Natural killer cell (primary cell): Measurements from ENCODE around the gene PCCA. TPM values are rescaled to one million over a fixed set of nuclear protein-coding genes. Genes with fewer than 3 reads are reported as not detected.

ENCODE experiments used
- ATAC-seq, 3 donors: fragments of 150-1000 bp in 2 of 3; fragments of 200-7000 bp in 1 of 3; cut with Tn5 transposase; 1 replicate in 1 of 3; 2 replicates in 2 of 3; pipeline ENCODE4 v1.10.0; 2021; ENCODE audit warnings: mild to moderate bottlenecking in 2 of 3, moderate library complexity in 2 of 3
- DNase-seq, 2 donors: peaks; one replicate each; pipeline versions ENCODE4 v3.0.0 to v3.0.0-alpha.2; 2013 to 2021; ENCODE audit warnings: mixed read lengths in 1 of 2
- H3K27ac ChIP-seq: one replicate; pipeline ENCODE4 v1.5.1; 2013; ENCODE audit warnings: mild to moderate bottlenecking, low read length
- H3K27me3 ChIP-seq: one replicate; pipeline ENCODE4 v1.6.1; 2013; ENCODE audit warnings: low read length; ENCODE audit not compliant: control insufficient read depth, insufficient read depth
- H3K36me3 ChIP-seq: one replicate; pipeline ENCODE4 v1.6.1; 2013; ENCODE audit warnings: low read length; ENCODE audit not compliant: control insufficient read depth, insufficient read depth
- H3K4me1 ChIP-seq: one replicate; pipeline ENCODE4 v1.6.1; 2013; ENCODE audit warnings: low read length; ENCODE audit not compliant: control insufficient read depth, insufficient read depth
- H3K4me3 ChIP-seq: one replicate; pipeline ENCODE4 v1.5.1; 2013; ENCODE audit warnings: low read length
- H3K9me3 ChIP-seq: one replicate; pipeline ENCODE4 v1.6.1; 2013; ENCODE audit warnings: low read length; ENCODE audit not compliant: control insufficient read depth, insufficient read depth
- H3K27ac Mint-ChIP-seq, 2 donors: one replicate each; pipeline ENCODE4 v1.8.0; 2022; ENCODE audit warnings: mild to moderate bottlenecking in 2 of 2, mixed read lengths in 2 of 2, moderate library complexity in 1 of 2
- H3K27me3 Mint-ChIP-seq, 2 donors: one replicate each; pipeline ENCODE4 v1.8.0; 2022; ENCODE audit warnings: low read depth in 2 of 2, mixed read lengths in 2 of 2
- H3K36me3 Mint-ChIP-seq: one replicate; pipeline ENCODE4 v1.8.0; 2022; ENCODE audit warnings: mixed read lengths
- H3K4me1 Mint-ChIP-seq, 2 donors: one replicate each; pipeline ENCODE4 v1.8.0; 2022; ENCODE audit warnings: mixed read lengths in 2 of 2
- H3K4me3 Mint-ChIP-seq: one replicate; pipeline ENCODE4 v1.8.0; 2022; ENCODE audit warnings: mild to moderate bottlenecking, moderate library complexity, mixed read lengths
- H3K9me3 Mint-ChIP-seq, 2 donors: one replicate each; pipeline ENCODE4 v1.8.0; 2022; ENCODE audit warnings: mixed read lengths in 2 of 2
- CTCF ChIP-seq: fragments of 200-600 bp; IDR thresholded peaks from one replicate; pipeline ENCODE4 v1.8.0; 2022; ENCODE audit warnings: antibody characterized with exemption
- WGBS: methylation state at CpG from one replicate; pipeline ENCODE4 v1.1.7; 2013; ENCODE audit warnings: missing lambda C conversion rate; ENCODE audit not compliant: insufficient coverage; 5-methylcytosine and 5-hydroxymethylcytosine counted together
- intact Hi-C: fragments of 100-400 bp; cut with micrococcal nuclease; formaldehyde crosslinking; loops from one replicate; pipeline ENCODE4 v1.14.2; 2022
- total RNA-seq, 4 donors: library from RNA; stranded (reverse); fragments of 120-200 nt in 1 of 4; gene quantifications; one replicate each; pipeline versions ENCODE4 v1.2.3 to v1.2.4, GENCODE V29; 2013 to 2022

The PCCA gene
- total RNA-seq, 3 donors from 2014 or later (not counting 1 experiment from before 2014, with no cell fraction given) = 25.5 to 28.5 (median 28.2) TPM

- no peak for ATAC-seq
- Histone ChIP-seq H3K36me3 (peaks cover 3% of the 10 kb centered on the region), H3K9me3 (no peaks in the 10 kb centered on the region), H3K4me1 (no peaks in the 10 kb centered on the region), H3K27ac (no peak overlapping the region), H3K4me3 (no peak overlapping the region), H3K27me3 (no peaks in the 10 kb centered on the region)
- 89% methylated on average over 10 of the region's 10 CpGs for WGBS
- no peaks in the 10 kb centered on the region for H3K9me3 Mint-ChIP-seq
- intact Hi-C loops = no loop called here
- no peak overlapping the region for H3K4me3 Mint-ChIP-seq
- no peaks in the 10 kb centered on the region for H3K27me3 Mint-ChIP-seq
- no peak overlapping the region for H3K27ac Mint-ChIP-seq
- peaks cover 36 to 37% of the 10 kb centered on the region in 2 donors for H3K4me1 Mint-ChIP-seq
- no peaks in the 10 kb centered on the region for H3K36me3 Mint-ChIP-seq
- no peak for TF ChIP-seq CTCF
- no peak for DNase-seq
Observed at GRCh38 chr13:100100115-100100879, 11.4 kb downstream of the PCCA start.

- no peak overlapping the region for H3K27ac Mint-ChIP-seq
Observed at GRCh38 chr13:100102042-100102441, 13.1 kb downstream of the PCCA start.

GRCh38 chr13:100106005-100106404, 17.1 kb downstream of the PCCA start:
- DNase-seq = no peak
- no peaks in the 10 kb centered on the region for H3K36me3 Mint-ChIP-seq
- intact Hi-C loops = no loop called here
- H3K4me3 Mint-ChIP-seq = no peak overlapping the region
- H3K27ac Mint-ChIP-seq = no peak overlapping the region
- WGBS = 100% methylated on average over 2 of the region's 2 CpGs
- H3K27me3 Mint-ChIP-seq = no peaks in the 10 kb centered on the region
- H3K4me1 Mint-ChIP-seq = peaks cover 15 to 24% of the 10 kb centered on the region in 2 donors
- TF ChIP-seq CTCF = no peak
- H3K9me3 Mint-ChIP-seq = no peaks in the 10 kb centered on the region
- peaks cover 3% of the 10 kb centered on the region for H3K36me3 ChIP-seq
- no peaks in the 10 kb centered on the region for H3K27me3 ChIP-seq
- H3K4me1 ChIP-seq = no peaks in the 10 kb centered on the region
- ATAC-seq = no peak
- H3K27ac ChIP-seq = no peak overlapping the region
- H3K4me3 ChIP-seq = no peak overlapping the region
- no peaks in the 10 kb centered on the region for H3K9me3 ChIP-seq

More at GRCh38 chr13:100102042-100102441, 13.1 kb downstream of the PCCA start:
- DNase-seq (no peak), ATAC-seq (no peak)
- Mint-ChIP-seq H3K4me1 (peaks cover 18 to 21% of the 10 kb centered on the region in 2 donors), H3K4me3 (no peak overlapping the region), H3K36me3 (no peaks in the 10 kb centered on the region), H3K9me3 (no peaks in the 10 kb centered on the region), H3K27me3 (no peaks in the 10 kb centered on the region)
- H3K27ac ChIP-seq = no peak overlapping the region
- WGBS = 92% methylated on average over 2 of the region's 2 CpGs
- H3K4me1 ChIP-seq = no peaks in the 10 kb centered on the region
- no peak for TF ChIP-seq CTCF
- H3K36me3 ChIP-seq = peaks cover 3% of the 10 kb centered on the region
- intact Hi-C loops = no loop called here
- no peak overlapping the region for H3K4me3 ChIP-seq
- H3K27me3 ChIP-seq = no peaks in the 10 kb centered on the region
- H3K9me3 ChIP-seq = no peaks in the 10 kb centered on the region

DNA sequence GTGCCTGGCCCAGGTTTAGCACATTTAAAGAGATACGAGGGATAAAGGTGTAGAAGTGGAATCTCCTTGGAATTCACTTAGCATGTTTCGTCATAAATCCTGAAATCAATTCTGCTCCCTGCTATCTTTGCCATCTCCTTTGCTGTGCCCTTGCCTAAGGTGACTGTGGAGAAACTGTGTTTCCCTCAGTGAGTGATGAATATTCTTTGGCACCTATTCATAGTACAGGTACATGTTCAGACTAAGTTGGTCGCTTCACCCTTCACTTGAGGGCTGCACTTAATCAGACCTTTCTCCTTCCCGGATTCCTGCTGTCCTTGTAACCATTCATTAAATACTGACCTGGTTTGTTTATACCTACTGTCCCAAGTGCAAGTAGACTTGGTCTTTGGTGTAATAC, 17.8 kb downstream of the PCCA start:
- Mint-ChIP-seq H3K36me3 (no peaks in the 10 kb centered on the region), H3K9me3 (no peaks in the 10 kb centered on the region), H3K27ac (no peak overlapping the region), H3K27me3 (no peaks in the 10 kb centered on the region), H3K4me3 (no peak overlapping the region), H3K4me1 (peaks cover 15 to 24% of the 10 kb centered on the region in 2 donors)
- Histone ChIP-seq H3K27ac (no peak overlapping the region), H3K4me3 (no peak overlapping the region), H3K9me3 (no peaks in the 10 kb centered on the region), H3K27me3 (no peaks in the 10 kb centered on the region), H3K36me3 (peaks cover 3% of the 10 kb centered on the region), H3K4me1 (no peaks in the 10 kb centered on the region)
- WGBS = 98% methylated on average over 4 of the region's 4 CpGs
- DNase-seq (no peak), ATAC-seq (no peak)
- intact Hi-C loops = no loop called here
- no peak for TF ChIP-seq CTCF
